ENCODE data around the gene MACO1. TPM values are rescaled to one million over a fixed set of nuclear protein-coding genes. Genes with fewer than 3 reads are reported as not detected.

MACO1 gene
- total and polyA plus RNA-seq, 2 of the 13 experiments (the other 11 are each of a cell fraction or from before 2014, with no cell fraction given): 9.7 to 17.0 TPM

GRCh38 chr1:25501235-25502058 lies 70.8 kb downstream of the MACO1 start (continued):
- TF ChIP-seq ZBTB49 (CRISPR knock-in tag; IDR thresholded peaks at IDR 0.05; ENCODE audit: borderline replicate concordance) (no peak), ZNF20 (CRISPR knock-in tag; IDR thresholded peaks at IDR 0.05) (no peak), ZNF570 (CRISPR knock-in tag; IDR thresholded peaks at IDR 0.05; ENCODE audit: borderline replicate concordance) (no peak), ZNF879 (CRISPR knock-in tag; IDR thresholded peaks at IDR 0.05) (no peak), ARID4A (CRISPR knock-in tag; IDR thresholded peaks at IDR 0.05; ENCODE audit: borderline replicate concordance) (peak; percentile 45; the same call in 1 of the 2 replicates), ZNF552 (CRISPR knock-in tag; IDR thresholded peaks at IDR 0.05; ENCODE audit: borderline replicate concordance) (no peak), HDAC1 (CRISPR knock-in tag; IDR thresholded peaks at IDR 0.05) (peak; percentile 63), HOXA9 (CRISPR knock-in tag; IDR thresholded peaks at IDR 0.05; ENCODE audit: borderline replicate concordance) (no peak), SNAPC5 (CRISPR knock-in tag; IDR thresholded peaks at IDR 0.05; ENCODE audit: borderline replicate concordance) (no peak), ZNF329 (CRISPR knock-in tag; IDR thresholded peaks at IDR 0.05; ENCODE audit: low read depth) (no peak), ZNF639 (CRISPR knock-in tag; conservative IDR thresholded peaks at IDR 0.05) (0 out of 2 replicates have a peak, but pooled peaks have one; percentile 28), ZFP41 (CRISPR knock-in tag; IDR thresholded peaks at IDR 0.05; ENCODE audit: borderline replicate concordance) (no peak), PITX1 (CRISPR knock-in tag; IDR thresholded peaks at IDR 0.05) (peak; percentile 32; the same call in 1 of the 2 replicates), PCBP2 (optimal IDR thresholded peaks at IDR 0.05; ENCODE audit: low read depth, low read length, poor library complexity, severe bottlenecking) (no peak), ZNF660 (CRISPR knock-in tag; IDR thresholded peaks at IDR 0.05; ENCODE audit: borderline replicate concordance, low read depth) (no peak), SIX1 (CRISPR knock-in tag; IDR thresholded peaks at IDR 0.05; ENCODE audit: borderline replicate concordance) (no peak)
- TF ChIP-seq, protein P1, sequence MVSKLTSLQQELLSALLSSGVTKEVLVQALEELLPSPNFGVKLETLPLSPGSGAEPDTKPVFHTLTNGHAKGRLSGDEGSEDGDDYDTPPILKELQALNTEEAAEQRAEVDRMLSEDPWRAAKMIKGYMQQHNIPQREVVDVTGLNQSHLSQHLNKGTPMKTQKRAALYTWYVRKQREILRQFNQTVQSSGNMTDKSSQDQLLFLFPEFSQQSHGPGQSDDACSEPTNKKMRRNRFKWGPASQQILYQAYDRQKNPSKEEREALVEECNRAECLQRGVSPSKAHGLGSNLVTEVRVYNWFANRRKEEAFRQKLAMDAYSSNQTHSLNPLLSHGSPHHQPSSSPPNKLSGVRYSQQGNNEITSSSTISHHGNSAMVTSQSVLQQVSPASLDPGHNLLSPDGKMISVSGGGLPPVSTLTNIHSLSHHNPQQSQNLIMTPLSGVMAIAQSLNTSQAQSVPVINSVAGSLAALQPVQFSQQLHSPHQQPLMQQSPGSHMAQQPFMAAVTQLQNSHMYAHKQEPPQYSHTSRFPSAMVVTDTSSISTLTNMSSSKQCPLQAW (CRISPR knock-in tag; IDR thresholded peaks at IDR 0.05): no peak

Measured in HepG2 (cell line).